HG03521 (cell line): Measurements from ENCODE around the gene SLC12A8.

Source experiments
- ATAC-seq: cut with Tn5 transposase; IDR thresholded peaks from one replicate; pipeline ENCODE4 v1.9.1; 2021; ENCODE audit warnings: mild to moderate bottlenecking, moderate library complexity; ENCODE audit not compliant: unreplicated experiment

The SLC12A8 gene

GRCh38 chr3:125188955-125189354 lies 23.6 kb downstream of the SLC12A8 start:
- ATAC-seq, result no peak

GRCh38 chr3:125187599-125187910 lies 25.0 kb downstream of the SLC12A8 start:
- no peak for ATAC-seq

- no peak for ATAC-seq
Observed at GRCh38 chr3:125186800-125187598, 25.5 kb downstream of the SLC12A8 start.

GRCh38 chr3:125186261-125186787 lies 26.2 kb downstream of the SLC12A8 start:
- peak; percentile 54 for ATAC-seq

GRCh38 chr3:125185805-125186204 lies 26.7 kb downstream of the SLC12A8 start:
- ATAC-seq, result no peak

GRCh38 chr3:125179884-125180240 lies 32.7 kb downstream of the SLC12A8 start:
- no peak for ATAC-seq

- peak; percentile 67 for ATAC-seq
Observed at GRCh38 chr3:125179143-125179883, 33.2 kb downstream of the SLC12A8 start.

GRCh38 chr3:125177746-125178145 lies 34.8 kb downstream of the SLC12A8 start:
- no peak for ATAC-seq

GRCh38 chr3:125175295-125176078 lies 37.1 kb downstream of the SLC12A8 start:
- ATAC-seq, result no peak

- no peak for ATAC-seq
Observed at GRCh38 chr3:125172346-125172745, 40.2 kb downstream of the SLC12A8 start.

GRCh38 chr3:125168711-125169393 lies 43.7 kb downstream of the SLC12A8 start:
- no peak for ATAC-seq

- no peak for ATAC-seq
Observed at GRCh38 chr3:125166599-125167136, 45.9 kb downstream of the SLC12A8 start.

- no peak for ATAC-seq
Observed at GRCh38 chr3:125165948-125166553, 46.5 kb downstream of the SLC12A8 start.

- ATAC-seq, result no peak
Observed at GRCh38 chr3:125165189-125165947, 47.2 kb downstream of the SLC12A8 start.

- no peak for ATAC-seq
Observed at GRCh38 chr3:125163739-125164601, 48.6 kb downstream of the SLC12A8 start.

GRCh38 chr3:125161607-125162219 lies 50.8 kb downstream of the SLC12A8 start:
- no peak for ATAC-seq

- ATAC-seq, result no peak
Observed at GRCh38 chr3:125160606-125161371, 51.8 kb downstream of the SLC12A8 start.
